Measurements from ENCODE around the gene GMDS.

GMDS gene

GRCh38 chr6:2178125-2178524 is 67.3 kb downstream of the GMDS start:
- Histone ChIP-seq H3K9me3 (ENCODE audit: insufficient read depth, low read length, severe bottlenecking) (peaks cover 3% of the 10 kb centered on the region), H3K4me3 (ENCODE audit: low read depth in 1 of 2, low read length in 2 of 2) (no peak overlapping the region), H3K9ac (ENCODE audit: low read depth, low read length) (no peak overlapping the region), H3K27ac (ENCODE audit: low read length) (no peak overlapping the region), H3K36me3 (ENCODE audit: insufficient read depth, low read length) (no peaks in the 10 kb centered on the region), H3K79me2 (ENCODE audit: insufficient read depth, low read length) (peaks cover 6% of the 10 kb centered on the region; the same call in 1 of the 2 replicates), H4K20me1 (ENCODE audit: insufficient read depth, low read length) (peaks cover 6% of the 10 kb centered on the region), H3K4me1 (ENCODE audit: insufficient read depth, low read length) (no peaks in the 10 kb centered on the region), H3K4me2 (ENCODE audit: insufficient read depth, low read length) (no peak overlapping the region), H2AFZ (ENCODE audit: low read depth, low read length) (no peak overlapping the region), H3K27me3 (ENCODE audit: insufficient read depth, low read length, poor library complexity) (no peaks in the 10 kb centered on the region)
- TF ChIP-seq EZH2 (IDR thresholded peaks at IDR 0.05; ENCODE audit: borderline replicate concordance, low read depth, low read length, severe bottlenecking) (no peak), CTCF (IDR thresholded peaks at IDR 0.05; ENCODE audit: borderline replicate concordance, extremely low read depth, low read length, poor library complexity, severe bottlenecking) (no peak)
- DNase-seq: no peak
- no peak for ATAC-seq (ENCODE audit: insufficient read depth, low read depth)

GRCh38 chr6:2175825-2176224 is 69.6 kb downstream of the GMDS start:
- no peak overlapping the region for H3K9ac ChIP-seq (ENCODE audit: low read depth, low read length)
- no peak overlapping the region for H3K4me3 ChIP-seq (ENCODE audit: low read depth in 1 of 2, low read length in 2 of 2)
- no peaks in the 10 kb centered on the region for H3K36me3 ChIP-seq (ENCODE audit: insufficient read depth, low read length)
- no peak for TF ChIP-seq EZH2 (IDR thresholded peaks at IDR 0.05; ENCODE audit: borderline replicate concordance, low read depth, low read length, severe bottlenecking)
- no peak for TF ChIP-seq CTCF (IDR thresholded peaks at IDR 0.05; ENCODE audit: borderline replicate concordance, extremely low read depth, low read length, poor library complexity, severe bottlenecking)
- no peak overlapping the region for H2AFZ ChIP-seq (ENCODE audit: low read depth, low read length)
- DNase-seq (no peak), ATAC-seq (ENCODE audit: insufficient read depth, low read depth) (no peak)
- no peaks in the 10 kb centered on the region for H3K4me1 ChIP-seq (ENCODE audit: insufficient read depth, low read length)
- H3K9me3 ChIP-seq (ENCODE audit: insufficient read depth, low read length, severe bottlenecking): peaks cover 3% of the 10 kb centered on the region
- no peak overlapping the region for H3K27ac ChIP-seq (ENCODE audit: low read length)
- H4K20me1 ChIP-seq (ENCODE audit: insufficient read depth, low read length): peaks cover 6% of the 10 kb centered on the region
- H3K27me3 ChIP-seq (ENCODE audit: insufficient read depth, low read length, poor library complexity): no peaks in the 10 kb centered on the region
- H3K79me2 ChIP-seq (ENCODE audit: insufficient read depth, low read length): peaks cover 6% of the 10 kb centered on the region; the same call in 1 of the 2 replicates
- H3K4me2 ChIP-seq (ENCODE audit: insufficient read depth, low read length): no peak overlapping the region

GRCh38 chr6:2173203-2173961 is 72.0 kb downstream of the GMDS start:
- Histone ChIP-seq H3K9me3 (ENCODE audit: insufficient read depth, low read length, severe bottlenecking) (peaks cover 3% of the 10 kb centered on the region), H3K36me3 (ENCODE audit: insufficient read depth, low read length) (no peaks in the 10 kb centered on the region), H3K4me2 (ENCODE audit: insufficient read depth, low read length) (no peak overlapping the region), H3K27ac (ENCODE audit: low read length) (no peak overlapping the region), H3K4me1 (ENCODE audit: insufficient read depth, low read length) (no peaks in the 10 kb centered on the region), H3K4me3 (ENCODE audit: low read depth in 1 of 2, low read length in 2 of 2) (no peak overlapping the region), H3K9ac (ENCODE audit: low read depth, low read length) (no peak overlapping the region), H4K20me1 (ENCODE audit: insufficient read depth, low read length) (peaks cover 6% of the 10 kb centered on the region), H2AFZ (ENCODE audit: low read depth, low read length) (no peak overlapping the region), H3K79me2 (ENCODE audit: insufficient read depth, low read length) (peaks cover 6% of the 10 kb centered on the region; the same call in 1 of the 2 replicates), H3K27me3 (ENCODE audit: insufficient read depth, low read length, poor library complexity) (no peaks in the 10 kb centered on the region)
- DNase-seq (no peak), ATAC-seq (ENCODE audit: insufficient read depth, low read depth) (no peak)
- no peak for TF ChIP-seq EZH2 (IDR thresholded peaks at IDR 0.05; ENCODE audit: borderline replicate concordance, low read depth, low read length, severe bottlenecking)
- no peak for TF ChIP-seq CTCF (IDR thresholded peaks at IDR 0.05; ENCODE audit: borderline replicate concordance, extremely low read depth, low read length, poor library complexity, severe bottlenecking)

All from DND-41 (cell line).